GM19397 (cell line): ENCODE results near the gene ARHGAP18.

ENCODE experiments used
- ATAC-seq: cut with Tn5 transposase; IDR thresholded peaks from one replicate; pipeline ENCODE4 v1.9.1; 2021; ENCODE audit warnings: mild to moderate bottlenecking, moderate library complexity; ENCODE audit not compliant: unreplicated experiment

Gene ARHGAP18

DNA sequence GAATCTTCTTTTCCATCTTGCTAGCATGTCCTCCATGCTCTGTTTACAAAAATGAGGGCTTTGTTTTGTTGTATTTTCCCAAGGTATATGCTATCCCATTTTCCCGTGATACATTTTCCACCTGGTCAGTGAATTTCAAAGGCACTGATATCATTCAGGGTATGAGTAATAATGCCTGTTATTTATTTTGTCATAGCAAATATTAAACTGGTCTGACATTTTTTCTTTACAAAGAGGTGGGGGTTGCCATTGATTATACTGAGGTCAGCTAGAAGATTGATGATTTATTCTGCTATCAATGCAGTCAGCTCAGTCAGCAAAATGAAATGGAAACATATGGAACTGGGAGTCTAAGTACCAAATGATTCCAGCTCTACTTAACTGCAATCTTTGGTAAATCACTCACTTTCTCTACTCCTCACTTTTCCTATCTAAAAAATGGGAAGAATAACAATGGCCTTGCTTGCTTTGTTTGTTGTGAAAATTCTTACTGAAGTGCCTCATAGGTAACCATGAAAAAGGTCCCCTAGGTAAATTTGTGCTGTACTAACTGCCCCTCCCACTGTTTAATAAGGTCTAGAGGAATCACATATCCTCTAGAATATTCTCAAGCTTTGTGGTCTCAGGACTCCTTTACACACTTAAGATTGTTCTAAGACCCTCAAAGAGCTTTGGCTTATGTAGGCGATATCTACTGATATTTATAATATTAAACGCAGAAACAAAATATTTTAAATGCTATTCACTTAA, 64.0 kb downstream of the ARHGAP18 start:
- ATAC-seq = no peak

DNA sequence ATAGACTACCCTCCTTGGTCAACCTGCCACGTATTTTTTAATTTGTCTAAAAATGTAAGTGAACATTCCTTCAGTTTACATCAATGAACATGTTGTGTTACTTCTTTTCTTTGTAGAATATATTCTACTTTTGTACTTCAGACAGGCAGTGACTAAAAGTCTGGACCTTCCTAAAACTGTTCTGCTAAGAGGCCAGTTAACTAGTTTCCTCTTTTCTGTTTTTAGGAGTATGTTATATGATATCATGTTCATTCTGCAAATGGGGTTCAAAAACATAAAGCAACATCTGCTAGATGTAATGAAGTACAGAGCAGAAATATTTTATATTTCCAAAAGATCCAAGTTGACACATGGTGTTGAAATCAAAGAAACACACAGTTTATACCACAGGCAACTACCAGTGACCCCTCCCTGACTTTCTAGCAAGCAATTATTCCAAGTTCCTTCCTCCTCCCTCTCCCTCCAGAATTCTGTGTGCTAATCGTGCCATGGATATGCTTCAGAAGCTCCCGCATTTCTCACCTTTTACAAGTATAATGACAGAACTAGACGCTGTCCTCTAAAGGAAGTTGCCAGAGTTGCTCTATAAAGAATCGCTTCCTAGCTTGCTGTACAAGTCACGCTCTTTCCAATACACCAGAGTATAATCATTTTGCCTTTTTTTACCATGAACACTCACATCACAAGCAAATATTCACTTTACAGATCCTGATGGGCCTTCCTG, 64.7 kb downstream of the ARHGAP18 start:
- ATAC-seq = no peak

DNA sequence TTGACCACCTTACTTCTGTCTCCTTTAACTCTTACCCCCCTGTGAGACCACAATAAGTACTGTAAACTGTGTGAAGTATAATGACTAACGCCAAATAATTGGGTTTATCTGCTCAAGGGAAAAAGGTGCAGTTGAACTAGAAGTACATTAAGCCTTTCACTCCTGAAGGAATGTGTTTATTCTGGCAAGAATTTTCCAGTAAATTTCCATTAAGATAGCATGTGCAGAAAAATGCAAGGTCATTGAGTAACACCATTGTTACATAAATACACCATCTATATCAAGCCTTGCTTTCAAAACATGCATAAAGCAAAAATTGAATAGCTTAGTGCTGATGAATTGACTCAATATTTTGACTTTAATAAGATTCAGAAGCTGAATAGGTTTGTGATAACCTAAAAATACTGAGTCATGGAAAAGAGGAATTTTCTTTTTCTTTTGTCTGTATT, 65.4 kb downstream of the ARHGAP18 start:
- ATAC-seq = no peak

DNA sequence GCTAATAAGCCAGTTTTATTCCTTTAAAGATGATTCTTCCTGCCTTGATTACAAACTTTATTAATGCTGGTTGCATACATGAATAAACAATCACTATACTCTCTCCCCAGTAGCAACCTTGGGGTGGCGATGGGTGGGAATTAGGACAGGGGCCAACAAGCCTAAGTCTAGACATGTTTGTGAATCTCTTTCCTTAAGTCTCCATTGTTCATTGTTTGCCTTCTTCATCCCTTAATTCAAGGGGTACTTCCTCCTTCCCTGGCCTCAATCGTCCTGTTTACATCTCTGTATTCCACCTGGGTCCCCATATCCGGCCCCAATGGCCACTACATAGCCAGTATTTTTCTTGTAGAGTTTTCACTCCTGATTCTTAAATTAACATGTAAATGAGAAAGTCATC, 66.0 kb downstream of the ARHGAP18 start:
- no peak for ATAC-seq

DNA sequence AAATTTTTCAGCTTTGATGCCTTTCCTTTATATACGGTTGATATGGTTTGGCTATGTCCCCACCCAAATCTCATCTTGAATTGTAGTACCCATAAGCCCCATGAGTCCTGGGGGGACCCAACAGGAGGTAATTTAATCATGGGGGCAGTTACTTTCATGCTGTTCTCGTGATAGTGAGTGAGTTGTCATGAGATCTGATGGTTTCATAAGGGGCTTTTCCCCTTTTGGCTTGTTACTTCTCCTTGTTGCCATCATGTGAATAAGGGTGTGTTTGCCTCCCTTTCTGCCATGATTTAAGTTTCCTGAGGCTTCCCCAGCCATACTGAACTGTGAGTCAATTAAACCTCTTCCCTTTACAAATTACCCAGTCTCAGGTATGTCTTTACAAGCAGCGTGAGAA, 66.8 kb downstream of the ARHGAP18 start:
- ATAC-seq = no peak

DNA sequence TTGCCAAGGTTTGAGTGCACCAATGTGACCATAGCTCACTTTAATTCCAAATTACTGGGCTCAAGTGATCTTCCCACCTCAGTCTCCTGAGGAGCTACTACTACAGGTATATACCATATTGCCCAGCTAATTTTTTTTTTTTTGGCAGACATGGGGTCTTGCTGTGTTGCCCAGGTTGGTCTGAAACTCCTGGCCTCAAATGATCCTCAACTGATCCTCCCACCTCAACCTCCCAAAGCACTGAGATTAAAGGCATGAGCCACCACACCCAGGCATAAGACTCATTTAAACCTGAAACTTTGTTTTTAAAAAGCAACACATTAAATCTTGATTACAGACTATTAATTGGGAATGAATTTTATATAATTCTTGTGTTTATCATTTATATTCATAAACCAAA, 67.7 kb downstream of the ARHGAP18 start:
- ATAC-seq = no peak

DNA sequence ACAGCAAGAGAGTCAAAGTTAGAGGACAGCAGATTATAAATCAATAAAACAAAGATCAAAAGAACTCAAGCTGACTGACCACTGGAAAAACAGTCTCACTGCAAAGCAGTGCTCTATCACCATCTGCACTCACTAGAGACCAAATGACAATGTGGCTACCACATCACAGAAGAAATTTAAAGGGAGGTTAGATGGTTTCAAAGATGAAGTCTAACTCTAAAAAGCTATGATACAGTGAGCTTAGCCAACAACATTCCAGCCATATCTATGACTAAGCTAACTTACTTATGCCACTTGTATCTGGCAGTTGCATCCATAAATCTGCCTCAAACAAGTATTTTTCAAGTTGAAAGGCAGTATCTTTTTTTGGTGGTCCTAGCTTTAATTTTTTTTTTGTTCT, 68.6 kb downstream of the ARHGAP18 start:
- no peak for ATAC-seq

DNA sequence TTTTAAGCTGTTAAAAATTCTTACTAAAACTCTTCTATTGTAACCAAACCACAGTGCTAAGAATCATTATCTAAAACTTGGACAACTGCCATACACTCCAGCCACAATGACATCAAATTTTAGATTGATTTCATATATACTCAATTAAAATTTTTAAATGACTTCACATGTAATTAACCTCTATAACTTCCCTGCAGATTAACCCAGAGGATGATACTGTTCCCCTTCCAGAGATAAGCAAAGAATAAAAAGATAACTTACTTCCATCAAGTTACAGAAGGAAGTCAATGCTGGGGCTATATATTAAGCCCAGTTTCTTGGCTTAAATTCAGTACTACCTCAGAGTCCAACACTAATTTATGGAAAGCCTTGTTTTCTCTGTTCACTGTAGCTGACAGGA, 71.3 kb downstream of the ARHGAP18 start:
- no peak for ATAC-seq

DNA sequence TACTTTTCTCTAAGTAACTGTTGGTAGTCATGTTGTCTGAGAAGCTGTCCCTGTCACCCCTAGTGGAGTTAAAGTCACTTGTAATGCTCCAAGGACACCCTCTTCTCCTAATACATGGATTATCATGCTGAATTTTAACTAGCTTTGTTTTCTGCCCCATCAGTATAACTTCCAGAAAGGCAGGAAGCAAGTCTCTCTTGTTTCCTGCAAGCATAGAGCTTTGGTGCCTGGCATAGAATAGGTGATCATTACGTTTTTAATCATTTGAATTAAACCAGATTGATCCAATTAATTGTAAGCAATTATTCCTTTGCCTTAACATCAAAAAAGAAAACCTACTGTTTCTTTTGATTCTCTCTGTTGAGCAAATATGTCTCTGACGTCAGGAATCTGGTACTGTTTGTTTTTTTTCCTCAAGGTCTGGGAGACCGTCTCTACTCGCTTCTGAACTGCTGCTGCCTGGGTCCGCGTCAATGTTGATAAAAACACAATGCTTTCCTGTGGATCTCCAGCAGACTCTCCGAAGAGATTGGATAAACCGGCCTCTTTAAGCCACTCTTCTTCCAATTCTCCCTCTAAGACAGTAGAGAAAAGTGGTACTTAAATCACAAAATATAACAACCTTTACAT, 71.8 kb downstream of the ARHGAP18 start:
- no peak for ATAC-seq

DNA sequence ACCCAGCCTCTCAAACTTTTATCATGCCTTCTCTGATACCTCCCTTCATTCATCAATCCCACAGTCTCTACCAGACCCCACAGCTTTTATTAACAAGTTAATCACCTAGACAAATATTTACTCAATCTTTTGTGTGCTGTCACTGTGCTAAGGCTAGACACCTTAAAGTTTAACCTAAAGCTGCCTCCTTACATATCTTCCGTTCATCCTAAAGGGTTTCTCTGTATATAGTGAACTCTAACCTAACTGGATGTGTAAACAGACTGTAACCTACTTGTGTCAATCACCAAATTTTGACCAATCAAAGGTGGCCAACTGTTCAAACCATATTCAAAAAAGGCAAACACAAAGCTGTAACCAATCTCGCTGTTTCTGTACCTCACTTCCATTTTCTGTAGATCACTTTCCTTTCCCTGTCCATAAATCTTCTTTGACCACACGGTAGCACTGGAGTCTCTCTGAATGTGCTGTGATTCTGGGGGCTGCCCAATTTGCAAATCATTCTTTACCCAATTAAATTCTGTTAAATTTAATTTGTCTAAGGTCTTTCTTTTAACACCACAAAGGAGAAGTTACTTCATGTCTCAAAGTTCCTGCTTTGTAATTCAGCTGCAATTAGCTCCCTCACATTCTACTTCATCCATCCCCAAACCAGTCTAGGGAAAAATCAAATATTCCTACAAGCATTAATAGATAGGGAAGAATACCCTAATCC, 72.5 kb downstream of the ARHGAP18 start:
- ATAC-seq = no peak

DNA sequence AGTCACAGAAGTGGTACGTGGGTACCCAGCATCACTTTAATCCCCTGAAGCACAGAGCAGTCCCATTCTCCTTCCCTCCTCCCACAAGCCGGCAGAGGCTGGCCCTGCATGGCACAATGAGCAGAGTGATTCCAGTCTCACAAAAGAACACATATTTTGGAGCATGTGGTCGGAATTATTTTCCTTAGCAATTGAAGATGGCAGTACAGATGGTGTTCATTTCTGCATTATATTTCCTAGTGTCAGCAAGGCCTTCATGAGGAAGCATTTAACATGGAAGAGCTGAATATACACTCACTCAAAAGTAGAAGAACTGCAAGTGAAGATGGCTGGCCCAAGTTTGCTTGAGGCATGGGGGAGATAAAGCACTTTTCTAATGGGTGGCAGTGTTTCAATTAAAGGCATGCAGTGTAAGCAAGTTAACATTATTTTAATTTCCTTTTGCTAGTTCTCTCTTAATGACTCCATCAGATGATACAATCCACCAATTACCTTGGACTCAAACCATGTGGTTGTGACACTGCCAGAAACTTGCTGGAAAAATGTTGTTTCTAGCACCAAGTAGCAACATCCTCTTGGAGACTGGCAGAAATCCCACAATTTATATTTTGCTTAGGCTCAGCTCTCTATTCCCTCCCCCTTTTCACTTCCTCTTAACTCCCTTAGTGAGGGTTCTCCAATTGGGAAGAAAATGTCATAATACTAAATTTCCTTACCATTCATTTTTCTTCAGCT, 74.4 kb downstream of the ARHGAP18 start:
- ATAC-seq = no peak

DNA sequence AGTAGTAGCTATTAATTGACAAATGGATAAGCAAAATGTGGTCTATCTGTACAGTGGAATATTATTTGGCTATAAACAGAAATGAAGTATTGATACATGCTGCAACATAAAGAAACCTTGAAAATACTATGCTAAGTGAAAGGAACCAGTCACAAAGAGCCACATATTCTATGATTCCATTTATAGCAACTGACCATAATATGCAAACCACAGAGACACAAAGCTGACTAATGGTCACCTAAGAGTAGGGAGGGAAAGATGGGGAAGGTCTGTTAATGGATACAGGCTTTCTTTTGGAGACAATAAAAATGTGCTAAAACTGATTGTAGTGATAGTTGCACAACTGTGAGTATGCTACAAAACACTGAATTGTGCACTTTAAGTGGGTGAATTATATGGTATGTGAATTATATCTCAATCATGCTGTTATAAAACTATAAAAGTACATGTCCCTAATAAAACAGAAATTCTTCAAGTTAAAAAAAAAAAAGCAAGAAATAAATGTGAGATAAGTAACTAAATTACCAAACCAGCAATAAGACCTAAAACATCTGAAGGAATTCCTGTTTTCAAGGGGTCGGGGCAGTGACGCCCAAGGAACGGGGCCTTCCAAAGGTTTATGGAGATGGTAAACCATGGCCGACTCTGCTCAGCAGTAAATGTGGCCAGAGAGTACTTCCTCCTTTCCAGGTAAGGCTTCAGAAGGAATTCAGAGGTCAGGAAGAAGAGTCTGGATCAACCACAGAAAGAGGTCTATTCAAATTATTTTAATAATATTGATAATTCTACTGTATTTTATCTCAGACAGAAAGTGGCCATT, 75.4 kb downstream of the ARHGAP18 start:
- no peak for ATAC-seq

DNA sequence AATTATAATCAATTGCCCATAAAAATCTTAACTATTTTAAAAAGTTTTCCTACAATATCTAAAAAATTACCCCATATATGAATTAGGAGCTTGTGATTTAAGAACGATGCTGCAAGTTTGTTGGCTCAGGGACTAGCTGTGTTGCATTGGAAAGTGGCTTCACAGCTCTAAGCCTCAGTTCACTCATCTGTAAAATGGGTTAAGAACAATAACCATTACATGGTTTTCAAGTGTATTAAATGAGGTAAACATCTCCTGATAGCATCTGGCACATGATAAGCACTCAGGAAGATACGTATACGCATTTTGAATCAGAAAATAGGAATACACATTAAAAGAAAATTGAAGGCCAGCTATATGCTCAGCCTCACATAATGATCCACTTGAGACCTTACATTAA, 76.4 kb downstream of the ARHGAP18 start:
- ATAC-seq = no peak

DNA sequence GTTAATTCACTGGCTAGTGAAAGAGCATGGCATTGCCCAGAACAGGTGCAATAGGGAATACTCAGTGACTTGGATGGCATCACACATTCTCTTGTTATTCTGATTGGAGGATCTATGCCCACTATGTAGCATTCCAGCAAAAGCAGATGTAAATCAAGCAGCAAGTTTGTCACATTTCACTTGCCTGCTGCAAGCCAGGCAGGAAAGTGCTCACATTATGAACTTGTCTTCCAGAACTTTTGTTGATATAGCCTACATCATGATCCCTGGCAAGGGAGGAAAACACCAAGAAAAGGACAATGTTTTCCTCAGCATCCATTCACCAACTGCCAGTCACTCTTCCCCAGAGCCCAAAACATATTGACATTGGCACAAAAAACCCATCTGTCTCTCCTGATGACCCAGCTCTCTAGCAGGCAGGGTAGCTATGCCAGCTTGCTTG, 77.8 kb downstream of the ARHGAP18 start:
- ATAC-seq = no peak

DNA sequence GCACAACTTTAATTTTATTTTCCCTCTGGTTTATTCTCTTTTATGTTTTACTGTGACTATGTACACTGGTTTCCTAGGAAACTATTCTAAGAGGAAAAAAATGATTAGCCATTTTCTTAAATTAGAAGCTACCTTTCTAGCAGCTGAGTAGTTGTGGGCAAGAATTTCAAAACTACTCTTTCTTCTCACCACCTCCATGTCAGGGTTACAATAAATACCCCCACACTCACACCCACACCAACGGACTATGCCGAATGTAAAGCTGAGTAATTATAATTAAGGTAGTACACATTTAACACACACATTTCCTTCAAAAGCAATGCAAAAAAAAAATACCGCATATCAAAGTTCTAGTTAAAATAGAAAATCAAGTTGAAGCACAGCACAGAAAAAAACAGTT, 78.9 kb downstream of the ARHGAP18 start:
- no peak for ATAC-seq

DNA sequence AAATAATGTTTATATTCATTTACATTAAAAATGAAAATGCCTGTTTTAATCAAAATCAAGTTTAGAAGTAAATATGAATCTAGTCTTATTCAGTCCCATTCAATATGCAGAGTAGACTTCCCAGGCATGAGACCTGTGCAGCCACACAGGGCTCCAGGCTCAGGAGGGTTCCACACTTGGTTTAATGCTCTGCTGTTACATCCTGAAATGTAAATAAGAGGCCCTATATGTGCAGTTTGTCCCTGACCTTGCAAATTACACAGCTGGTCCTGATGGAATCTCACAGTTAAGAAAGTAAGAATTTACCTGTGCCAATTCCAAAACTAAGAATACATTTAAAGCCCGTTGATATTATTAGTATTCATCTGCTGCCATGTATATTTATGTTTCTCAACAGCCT, 79.4 kb downstream of the ARHGAP18 start:
- no peak for ATAC-seq

DNA sequence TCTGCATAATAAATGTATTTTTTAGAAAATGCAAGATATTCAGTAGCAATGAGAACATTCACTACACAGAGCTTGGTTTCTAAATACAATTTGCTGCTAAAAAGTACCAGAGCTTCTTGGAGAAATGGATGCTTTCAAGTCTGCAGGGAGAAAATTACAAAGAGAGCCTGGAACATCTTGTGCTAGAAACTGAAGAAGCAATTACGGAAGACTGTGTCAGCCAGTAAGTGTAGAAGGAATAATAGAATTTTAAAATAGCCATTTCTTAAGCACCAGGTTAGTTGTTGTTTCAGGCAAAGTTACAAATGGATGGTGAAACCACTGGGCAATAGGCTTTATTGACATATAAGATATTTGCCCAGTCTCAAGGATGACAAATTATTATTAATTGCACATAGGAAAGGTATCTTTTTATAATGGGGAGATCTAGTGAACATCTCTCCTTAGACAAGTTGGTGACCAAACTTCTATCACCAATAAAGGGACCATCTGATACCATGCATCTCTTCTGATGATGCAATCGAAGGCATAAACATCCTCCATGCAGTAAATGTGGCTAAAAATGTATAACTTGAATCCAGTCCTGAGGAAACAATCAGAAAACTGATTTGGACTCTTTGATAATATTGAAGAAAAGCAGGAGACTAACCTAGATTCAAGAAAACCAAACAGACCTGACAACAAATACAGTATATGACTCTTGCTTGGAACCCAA, 81.7 kb downstream of the ARHGAP18 start:
- ATAC-seq = no peak

DNA sequence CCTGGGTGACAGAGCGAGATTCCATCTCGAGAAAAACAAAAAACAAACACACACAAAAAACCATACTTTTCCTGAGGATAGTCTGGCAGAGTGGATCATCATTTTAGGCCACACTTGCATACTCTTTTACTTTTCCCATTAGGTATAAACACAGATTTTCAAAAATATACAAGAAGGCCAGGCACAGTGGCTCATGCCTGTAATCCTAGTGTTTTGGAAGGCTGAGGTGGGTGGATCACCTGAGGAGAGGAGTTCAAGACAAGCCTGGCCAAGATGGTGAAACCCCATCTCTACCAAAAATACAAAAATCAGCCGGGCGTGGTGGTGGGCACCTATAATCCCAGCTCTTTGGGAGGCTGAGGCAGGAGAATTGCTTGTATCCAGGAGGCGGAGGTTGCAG, 85.5 kb downstream of the ARHGAP18 start:
- ATAC-seq = no peak
